Liver (tissue), 9 donors: ENCODE results near the gene MAPK7. TPM values are rescaled to one million over a fixed set of nuclear protein-coding genes. Genes with fewer than 3 reads are reported as not detected.

Source experiments
- DNase-seq: peaks from one replicate; pipeline ENCODE4 v3.0.0-alpha.2; 2017; ENCODE audit warnings: low spot score
- H3K27ac ChIP-seq, 2 donors: one replicate each; pipeline ENCODE4 v1.7.0; 2013; ENCODE audit warnings: inconsistent platforms in 2 of 2, low read length in 2 of 2, control low read depth in 1 of 2, low read depth in 1 of 2, mild to moderate bottlenecking in 1 of 2
- H3K27me3 ChIP-seq, 4 donors: one replicate each; pipeline versions ENCODE4 v1.6.1 to v1.7.0; 2013; ENCODE audit warnings: low read length in 3 of 4, inconsistent platforms in 1 of 4, mild to moderate bottlenecking in 1 of 4, moderate library complexity in 1 of 4; ENCODE audit not compliant: control insufficient read depth in 4 of 4, insufficient read depth in 4 of 4
- H3K36me3 ChIP-seq, 4 donors: one replicate each; pipeline versions ENCODE4 v1.6.1 to v1.7.0; 2013; ENCODE audit warnings: low read length in 3 of 4, mild to moderate bottlenecking in 3 of 4, low read depth in 1 of 4, moderate library complexity in 1 of 4; ENCODE audit not compliant: control insufficient read depth in 4 of 4, insufficient read depth in 3 of 4
- H3K4me1 ChIP-seq, 4 donors: one replicate each; pipeline versions ENCODE4 v1.6.1 to v1.7.0; 2013; ENCODE audit warnings: low read length in 3 of 4, mild to moderate bottlenecking in 3 of 4, moderate library complexity in 1 of 4; ENCODE audit not compliant: control insufficient read depth in 4 of 4, insufficient read depth in 4 of 4
- H3K4me3 ChIP-seq, 3 donors: one replicate each; pipeline versions ENCODE4 v1.6.1 to v1.7.0; 2013; ENCODE audit warnings: low read length in 3 of 3, control low read depth in 1 of 3, low read depth in 1 of 3, mild to moderate bottlenecking in 1 of 3
- H3K9ac ChIP-seq, 2 donors: one replicate each; pipeline ENCODE4 v1.7.0; 2013; ENCODE audit warnings: low read length in 2 of 2, mild to moderate bottlenecking in 2 of 2, moderate library complexity in 2 of 2, control low read depth in 1 of 2, low read depth in 1 of 2
- H3K9me3 ChIP-seq, 4 donors: one replicate each; pipeline versions ENCODE4 v1.6.1 to v1.7.0; 2013; ENCODE audit warnings: low read length in 3 of 4; ENCODE audit not compliant: control insufficient read depth in 4 of 4
- CTCF ChIP-seq: fragments of 150-350 bp; IDR thresholded peaks from 2 replicates; pipeline ENCODE4 v1.5.1; 2017; ENCODE audit warnings: improper control_type of control experiment, low read depth, low read length; ENCODE audit not compliant: missing input control
- EGR1 ChIP-seq, 2 donors: IDR thresholded peaks; 2 replicates each; pipeline ENCODE4 v1.6.1; 2016 to 2018; ENCODE audit warnings: antibody characterized with exemption in 2 of 2, low read depth in 2 of 2
- FOXA2 ChIP-seq: IDR thresholded peaks from 2 replicates; pipeline ENCODE4 v1.6.1; 2016; ENCODE audit warnings: antibody characterized with exemption
- GABPA ChIP-seq, 2 donors: IDR thresholded peaks in 1 of 2; conservative IDR thresholded peaks in 1 of 2; 2 replicates each; pipeline ENCODE4 v1.6.1; 2016; ENCODE audit warnings: antibody characterized with exemption in 2 of 2, mild to moderate bottlenecking in 1 of 2, moderate library complexity in 1 of 2
- HNF4A ChIP-seq, 2 donors: conservative IDR thresholded peaks; 2 replicates each; pipeline ENCODE4 v1.6.1; 2016; ENCODE audit warnings: antibody characterized with exemption in 2 of 2, mild to moderate bottlenecking in 2 of 2
- HNF4G ChIP-seq: IDR thresholded peaks from 2 replicates; pipeline ENCODE4 v1.6.1; 2016; ENCODE audit warnings: antibody characterized with exemption
- JUND ChIP-seq, 2 donors: IDR thresholded peaks; 2 replicates each; pipeline ENCODE4 v1.6.1; 2016; ENCODE audit warnings: antibody characterized with exemption in 2 of 2
- NR2F2 ChIP-seq: IDR thresholded peaks from 2 replicates; pipeline ENCODE4 v1.6.1; 2016; ENCODE audit warnings: antibody characterized with exemption
- RAD21 ChIP-seq, 2 donors: IDR thresholded peaks; 2 replicates each; pipeline ENCODE4 v1.6.1; 2016; ENCODE audit warnings: antibody characterized with exemption in 2 of 2, mild to moderate bottlenecking in 2 of 2
- REST ChIP-seq: IDR thresholded peaks from 2 replicates; pipeline ENCODE4 v1.6.1; 2016; ENCODE audit warnings: antibody characterized with exemption, mild to moderate bottlenecking
- SP1 ChIP-seq: IDR thresholded peaks from 2 replicates; pipeline ENCODE4 v1.6.1; 2018; ENCODE audit warnings: antibody characterized with exemption, mild to moderate bottlenecking
- TAF1 ChIP-seq: conservative IDR thresholded peaks from 2 replicates; pipeline ENCODE4 v1.6.1; 2016; ENCODE audit warnings: antibody characterized with exemption, mild to moderate bottlenecking
- YY1 ChIP-seq: IDR thresholded peaks from 2 replicates; pipeline ENCODE4 v1.6.1; 2016; ENCODE audit warnings: antibody characterized with exemption, mild to moderate bottlenecking
- ZBTB33 ChIP-seq: IDR thresholded peaks from 2 replicates; pipeline ENCODE4 v1.6.1; 2016; ENCODE audit warnings: antibody characterized with exemption
- WGBS: extraction: QIAGEN DNeasy Blood & Tissue Kit; methylation state at CpG from one replicate; pipeline ENCODE4 v1.1.7; 2013; 5-methylcytosine and 5-hydroxymethylcytosine counted together
- polyA plus RNA-seq, 2 donors: library from polyadenylated mRNA; stranded (reverse) in 1 of 2; unstranded in 1 of 2; fragments of 200-250 nt in 1 of 2; fragments of >200 nt in 1 of 2; fragmentation: Nextera tagmentation in 1 of 2; extraction: Ambion mirVana in 1 of 2; gene quantifications; one replicate each; pipeline versions ENCODE4 v1.2.1 to v1.2.3, GENCODE V29; 2013 to 2015
- total RNA-seq, 2 donors: library from RNA; depleted of rRNA; stranded (reverse); fragments of >200 nt; gene quantifications; one replicate each; pipeline ENCODE4 v1.2.3, GENCODE V29; 2014
- TF ChIP-seq, protein P1 (sequence below): IDR thresholded peaks from 2 replicates; pipeline ENCODE4 v1.6.1; 2016; ENCODE audit warnings: antibody characterized with exemption
- donor health status: healthy.
- donor health status: healthy.
- donor health status: healthy.
- donor health status: healthy.
- donor health status: healthy.

MAPK7 gene
- total and polyA plus RNA-seq, 4 donors: 3.4 to 8.8 (median 5.2) TPM

GRCh38 chr17:19386974-19387920 is 8.9 kb downstream of the MAPK7 start, which contains the start of gene MFAP4 (continued):
- TF ChIP-seq ZBTB33 (no peak), HNF4G (no peak), HNF4A (conservative IDR thresholded peaks at IDR 0.05) (no peak), FOXA2 (no peak), NR2F2 (no peak), EGR1 (IDR thresholded peaks at IDR 0.05; ENCODE audit: low read depth in 2 of 2) (no peak), TAF1 (no peak)
- TF ChIP-seq, protein P1, sequence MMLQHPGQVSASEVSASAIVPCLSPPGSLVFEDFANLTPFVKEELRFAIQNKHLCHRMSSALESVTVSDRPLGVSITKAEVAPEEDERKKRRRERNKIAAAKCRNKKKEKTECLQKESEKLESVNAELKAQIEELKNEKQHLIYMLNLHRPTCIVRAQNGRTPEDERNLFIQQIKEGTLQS: no peak

- peaks cover 0 to 10% (median 4%) of the 10 kb centered on the region in 4 donors for H3K36me3 ChIP-seq
- H3K9me3 ChIP-seq: no peaks in the 10 kb centered on the region
- H3K4me3 ChIP-seq: no peak overlapping the region
- WGBS: 88% methylated on average over 2 of the region's 2 CpGs
- no peaks in the 10 kb centered on the region for H3K27me3 ChIP-seq
- H3K4me1 ChIP-seq: no peaks in the 10 kb centered on the region
- no peak for TF ChIP-seq NR2F2
- no peak for TF ChIP-seq REST
- no peak for TF ChIP-seq JUND (IDR thresholded peaks at IDR 0.05)
- TF ChIP-seq TAF1: no peak
- no peak for TF ChIP-seq YY1
- no peak for TF ChIP-seq SP1
- TF ChIP-seq HNF4G: no peak
- TF ChIP-seq RAD21 (IDR thresholded peaks at IDR 0.05): no peak
- TF ChIP-seq, protein P1: no peak
- no peak for TF ChIP-seq ZBTB33
- no peak for TF ChIP-seq CTCF
- no peak for TF ChIP-seq GABPA (IDR thresholded peaks at IDR 0.05 in 1 of 2, conservative IDR thresholded peaks at IDR 0.05 in 1 of 2)
- peak overlapping the region; percentile 19 to 51 for H3K27ac ChIP-seq
- H3K9ac ChIP-seq: no peak overlapping the region
- no peak for DNase-seq
These were observed 9.7 kb downstream of the MAPK7 start for GRCh38 chr17:19387921-19388521.
